EH (cell line): ENCODE measurements around the gene TPGS2.
A peak's percentile ranks its signal among the peaks of the same experiment; 100 is the strongest.
"Not testable (repeated sequence)": the region's sequence is repeated elsewhere in the genome, so short reads cannot be mapped to it uniquely, and the experiment has no call there.

Experiments used
- DNase-seq: peaks from one replicate; pipeline ENCODE4 v3.0.0-alpha.2; 2015; ENCODE audit warnings: low read depth

The TPGS2 gene

GRCh38 chr18:36775396-36775795 is 53.4 kb downstream of the TPGS2 start:
- DNase-seq: no peak

GRCh38 chr18:36772241-36772723 is 56.5 kb downstream of the TPGS2 start:
- peak; percentile 86 for DNase-seq

DNA sequence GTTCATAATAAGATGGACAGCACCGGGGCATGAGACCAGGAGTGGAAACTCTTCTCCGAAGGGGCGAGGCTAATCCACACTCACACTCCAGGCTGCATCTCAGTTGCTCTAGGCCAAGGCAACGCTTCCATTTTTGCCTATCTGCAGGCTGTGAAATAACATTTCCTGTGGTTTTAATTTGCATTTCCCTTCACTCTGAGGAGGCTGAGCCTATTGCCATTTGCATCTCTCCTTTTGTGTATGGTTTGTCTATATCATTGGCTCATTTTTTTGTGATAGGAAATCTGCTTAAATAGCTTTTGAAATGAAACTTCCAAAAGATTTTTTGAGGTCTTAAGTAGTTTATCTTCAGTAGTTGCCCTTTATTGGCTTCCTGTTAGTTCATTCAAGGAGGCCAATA is 57.6 kb downstream of the TPGS2 start:
- no peak for DNase-seq

- no peak for DNase-seq
Observed at GRCh38 chr18:36770315-36770946, 58.4 kb downstream of the TPGS2 start.

GRCh38 chr18:36769611-36770314 is 59.0 kb downstream of the TPGS2 start:
- no peak for DNase-seq

DNA sequence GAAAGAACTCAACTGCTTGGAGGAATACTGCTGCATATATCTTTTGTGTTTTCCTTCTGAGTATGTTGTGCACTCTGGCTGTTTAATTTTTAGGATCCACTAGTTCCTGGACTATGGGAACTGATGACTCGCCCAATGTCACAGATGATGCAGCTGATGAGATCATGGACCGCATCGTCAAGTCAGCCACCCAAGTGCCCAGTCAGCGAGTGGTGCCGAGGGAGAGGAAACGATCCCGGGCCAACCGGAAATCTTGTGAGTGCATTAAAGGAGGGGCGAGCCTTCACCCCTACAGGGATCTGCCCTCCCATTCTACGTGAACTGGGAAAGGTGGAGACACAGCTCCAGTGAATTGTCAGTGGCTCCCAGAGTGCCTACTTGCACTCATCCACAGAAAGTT is 59.6 kb downstream of the TPGS2 start:
- peak; percentile 53 for DNase-seq

GRCh38 chr18:36766836-36767235 is 62.0 kb downstream of the TPGS2 start:
- DNase-seq: no peak

DNA sequence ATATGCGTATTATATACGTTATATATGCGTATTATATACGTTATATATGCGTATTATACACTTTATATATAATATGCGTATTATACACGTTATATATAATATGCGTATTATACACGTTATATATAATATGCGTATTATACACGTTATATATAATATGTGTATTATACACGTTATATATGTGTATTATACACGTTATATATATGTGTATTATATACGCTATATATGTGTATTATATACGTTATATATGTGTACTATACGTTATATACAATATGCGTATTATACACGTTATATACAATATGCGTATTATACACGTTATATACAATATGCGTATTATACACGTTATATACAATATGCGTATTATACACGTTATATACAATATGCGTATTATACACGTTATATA is 65.8 kb downstream of the TPGS2 start:
- DNase-seq: not testable (repeated sequence)

GRCh38 chr18:36762074-36762473 is 66.7 kb downstream of the TPGS2 start:
- peak; percentile 31 for DNase-seq

- no peak for DNase-seq
Observed at GRCh38 chr18:36761186-36761698, 67.6 kb downstream of the TPGS2 start.

DNA sequence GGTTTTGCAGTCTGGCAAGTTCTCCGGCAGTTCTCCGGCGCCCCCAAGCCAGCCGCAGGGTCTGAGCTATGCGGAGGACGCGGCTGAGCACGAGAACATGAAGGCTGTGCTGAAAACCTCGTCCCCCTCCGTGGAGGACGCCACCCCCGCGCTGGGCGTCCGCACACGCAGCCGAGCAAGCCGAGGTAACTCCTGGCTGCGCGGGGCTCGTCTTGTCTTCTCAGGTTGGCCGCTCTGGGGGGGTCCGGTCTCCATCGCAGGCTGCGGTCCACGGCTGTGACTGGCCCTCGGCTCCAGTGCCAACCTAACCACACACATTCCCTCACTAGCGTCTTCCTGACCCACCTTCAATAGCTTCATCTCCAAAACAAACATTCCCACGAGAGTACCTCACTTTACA is 68.2 kb downstream of the TPGS2 start:
- DNase-seq: no peak

- DNase-seq: no peak
Observed at GRCh38 chr18:36759167-36759776, 69.5 kb downstream of the TPGS2 start.

- DNase-seq: peak; percentile 48
Observed at GRCh38 chr18:36758623-36759022, 70.2 kb downstream of the TPGS2 start.

DNA sequence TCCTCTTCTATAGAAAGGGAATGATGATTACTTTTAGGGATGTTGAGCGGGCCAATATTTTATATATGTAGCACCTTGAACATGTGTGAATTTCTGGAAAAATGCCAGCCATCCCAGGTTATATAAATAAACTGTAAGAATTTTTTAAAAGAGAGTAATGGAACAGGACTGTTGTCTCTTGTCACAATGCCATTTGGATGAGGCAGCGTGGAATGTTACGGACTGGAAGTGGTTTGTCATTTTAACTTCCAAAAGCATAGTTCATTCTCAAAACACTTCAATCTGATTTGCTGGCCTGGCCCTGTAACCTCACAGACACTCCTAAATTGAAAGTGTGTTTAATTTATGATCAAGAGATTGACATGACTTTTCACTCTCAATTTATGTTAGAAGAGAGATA is 70.8 kb downstream of the TPGS2 start:
- peak; percentile 83 for DNase-seq

GRCh38 chr18:36757081-36757480 is 71.7 kb downstream of the TPGS2 start:
- DNase-seq: peak; percentile 79

DNA sequence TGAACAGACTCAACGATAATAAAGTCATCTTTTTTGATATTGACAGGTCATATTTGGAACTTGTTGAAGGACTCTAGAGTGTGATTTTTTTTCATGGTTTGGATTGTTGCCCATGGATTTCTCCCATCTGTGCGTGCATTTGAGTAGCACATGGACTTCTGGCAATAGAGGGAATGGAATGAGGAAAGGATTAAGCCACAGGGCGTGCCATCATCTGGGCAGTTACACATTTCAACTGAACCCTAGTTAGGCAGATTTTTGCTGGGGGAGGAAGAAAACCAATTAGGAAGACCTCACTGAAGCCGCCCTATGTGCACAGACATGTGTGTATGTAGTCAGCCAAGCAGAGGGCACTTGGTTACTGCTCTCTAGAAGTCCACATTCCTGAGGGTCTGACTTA is 72.6 kb downstream of the TPGS2 start:
- DNase-seq: peak; percentile 79

DNA sequence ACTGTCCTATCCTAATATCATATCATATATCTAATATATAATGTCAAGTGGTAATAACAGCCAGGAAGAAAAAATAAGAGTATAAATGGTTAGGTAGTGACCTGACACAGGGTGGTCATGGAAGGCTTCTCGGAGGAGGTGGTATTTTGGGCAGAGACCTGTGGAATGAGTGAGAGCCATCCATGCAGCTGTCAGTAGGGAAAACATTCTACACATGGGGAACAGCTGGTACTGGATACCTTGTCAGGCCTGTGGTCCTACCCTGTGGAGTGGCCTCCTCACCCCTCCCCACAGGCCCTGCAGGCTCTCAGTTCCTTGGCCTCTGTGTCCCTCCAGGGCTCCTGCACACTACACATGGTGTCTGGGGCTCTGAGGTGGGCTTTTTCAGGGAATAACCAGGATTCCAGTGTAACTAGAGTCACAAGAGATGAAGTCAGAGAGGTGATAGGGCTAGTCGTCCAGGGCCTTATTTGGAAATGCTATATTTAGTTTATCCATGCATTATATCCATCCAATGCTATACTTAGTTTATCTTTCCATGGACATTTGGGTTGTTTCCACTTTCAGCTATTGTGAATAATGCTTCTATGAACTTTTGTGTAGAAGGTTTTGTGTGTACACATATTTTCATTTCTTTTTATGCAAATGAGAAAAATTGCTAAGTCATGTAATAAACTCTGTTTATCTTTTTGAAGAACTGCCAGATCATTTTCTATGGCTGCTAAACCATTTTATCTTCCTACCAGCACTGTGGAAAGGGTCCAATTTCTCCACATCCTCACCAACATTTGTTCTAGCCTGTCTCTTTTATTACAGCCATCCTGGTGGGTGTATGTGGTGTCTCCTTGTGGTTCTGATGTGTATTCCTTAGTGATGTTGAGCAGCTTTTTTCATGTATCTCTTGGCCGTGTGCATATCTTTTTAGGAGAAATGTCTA is 75.6 kb downstream of the TPGS2 start:
- peak; percentile 59 for DNase-seq

DNA sequence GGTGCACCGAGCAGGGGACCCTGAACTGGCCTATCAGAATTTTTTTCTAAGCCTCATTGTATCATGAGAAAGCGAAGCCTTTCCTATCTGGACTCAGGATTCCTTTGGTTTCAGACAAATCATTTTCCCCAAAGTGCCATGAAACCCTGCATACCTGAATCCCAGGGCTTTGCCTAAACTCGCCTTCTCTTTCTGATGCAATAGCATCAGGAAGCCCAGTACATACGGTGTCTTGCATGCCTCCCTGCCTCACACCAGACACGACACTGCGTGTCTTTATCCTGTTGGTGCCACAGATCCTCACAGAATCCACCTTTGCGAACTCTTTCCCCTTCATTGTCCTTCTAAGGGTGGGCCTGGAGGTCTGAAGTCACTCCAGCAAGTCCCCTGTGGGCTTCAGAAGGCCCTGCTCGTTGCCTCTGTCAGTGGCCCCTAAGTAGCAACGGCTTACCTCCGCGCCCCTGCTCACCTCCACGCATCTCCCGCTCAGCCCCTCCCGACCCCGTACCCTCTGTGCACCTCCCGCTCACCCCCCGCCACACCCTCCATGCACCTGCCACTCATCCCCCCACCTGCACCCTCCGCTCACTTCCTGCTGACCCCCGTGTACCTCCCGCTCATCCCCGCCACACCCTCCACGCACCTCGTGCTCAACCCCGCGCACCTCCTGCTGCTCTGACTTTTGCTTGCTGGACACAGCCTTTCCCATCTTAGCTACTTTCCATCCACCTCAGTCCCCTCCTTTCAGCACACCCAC is 83.4 kb downstream of the TPGS2 start:
- no peak for DNase-seq

DNA sequence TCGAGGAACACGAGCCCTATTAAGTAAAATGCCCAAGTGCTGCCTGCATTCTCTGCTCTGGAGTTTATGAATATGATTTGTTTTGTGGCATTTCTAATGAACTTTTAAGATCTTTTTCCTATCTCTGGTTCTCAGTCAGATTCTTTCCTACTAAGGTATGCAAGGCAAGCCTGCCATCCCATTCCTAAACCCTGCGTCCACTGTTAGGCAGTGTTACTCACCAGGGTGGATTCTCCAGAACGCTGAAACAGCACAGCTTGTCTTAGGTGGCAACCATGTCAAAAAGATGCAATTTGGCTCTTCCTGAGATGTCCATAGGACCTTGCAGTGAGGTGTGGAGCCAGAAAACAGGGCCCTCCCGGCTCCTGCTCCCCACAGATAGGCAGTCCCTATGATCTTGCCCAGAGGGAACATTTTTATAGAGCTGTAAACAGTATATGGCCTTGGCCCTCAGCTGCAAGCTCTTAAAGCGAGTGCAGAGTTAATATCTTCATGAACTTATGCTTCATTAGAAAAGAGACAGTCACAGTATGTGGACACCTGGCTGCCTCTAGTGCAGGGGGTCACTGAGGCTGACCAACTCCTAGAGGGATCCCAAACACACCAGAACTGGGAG is 84.4 kb downstream of the TPGS2 start:
- DNase-seq: peak; percentile 73
